NCI-H1417 treated with DMSO at 0.1 percent for 48 hours (cell line): Measurements from ENCODE around the gene ACSL3.

Experiments used
- DNase-seq: peaks from one replicate; lab custom pipeline; 2025; lab: John Stamatoyannopoulos, UW

Gene ACSL3

DNA sequence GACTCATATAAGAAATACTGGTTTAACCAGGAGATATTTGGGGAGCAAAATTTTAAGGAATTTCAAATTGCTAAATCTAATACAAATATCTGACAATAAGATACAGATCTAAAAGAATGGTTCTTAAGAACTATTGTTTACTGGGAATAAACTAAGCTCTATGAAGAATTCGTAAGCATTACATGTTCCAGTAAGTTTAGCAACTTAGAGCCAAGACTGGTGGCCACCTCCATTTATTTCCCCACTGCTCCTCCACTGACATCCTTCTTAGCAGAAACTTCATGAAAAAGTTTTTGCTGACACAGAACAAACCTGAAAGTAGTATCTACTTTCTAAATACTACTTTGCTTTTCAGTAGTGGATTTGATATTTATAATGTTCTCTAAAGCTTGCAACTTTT, 83.0 kb downstream of the ACSL3 start:
- no peak for DNase-seq

DNA sequence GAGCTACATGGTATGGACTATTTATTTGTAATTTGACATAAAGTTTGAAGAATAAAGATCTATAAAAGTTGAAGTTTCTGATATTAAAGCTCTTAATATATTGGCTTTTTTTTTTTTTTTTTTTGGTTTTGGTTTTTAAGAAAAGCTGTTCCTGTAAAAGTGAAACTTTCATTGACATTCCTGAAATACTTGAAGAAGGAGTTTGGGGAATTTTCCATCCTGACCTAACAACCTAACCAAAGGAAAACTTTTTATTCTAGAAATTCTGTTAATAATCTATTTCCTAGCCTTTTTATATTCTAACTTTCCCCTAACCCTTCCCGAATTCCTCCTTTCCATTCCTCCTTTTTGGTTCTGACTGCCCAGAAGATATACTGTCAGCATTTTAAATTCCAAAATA, 83.7 kb downstream of the ACSL3 start:
- no peak for DNase-seq

DNA sequence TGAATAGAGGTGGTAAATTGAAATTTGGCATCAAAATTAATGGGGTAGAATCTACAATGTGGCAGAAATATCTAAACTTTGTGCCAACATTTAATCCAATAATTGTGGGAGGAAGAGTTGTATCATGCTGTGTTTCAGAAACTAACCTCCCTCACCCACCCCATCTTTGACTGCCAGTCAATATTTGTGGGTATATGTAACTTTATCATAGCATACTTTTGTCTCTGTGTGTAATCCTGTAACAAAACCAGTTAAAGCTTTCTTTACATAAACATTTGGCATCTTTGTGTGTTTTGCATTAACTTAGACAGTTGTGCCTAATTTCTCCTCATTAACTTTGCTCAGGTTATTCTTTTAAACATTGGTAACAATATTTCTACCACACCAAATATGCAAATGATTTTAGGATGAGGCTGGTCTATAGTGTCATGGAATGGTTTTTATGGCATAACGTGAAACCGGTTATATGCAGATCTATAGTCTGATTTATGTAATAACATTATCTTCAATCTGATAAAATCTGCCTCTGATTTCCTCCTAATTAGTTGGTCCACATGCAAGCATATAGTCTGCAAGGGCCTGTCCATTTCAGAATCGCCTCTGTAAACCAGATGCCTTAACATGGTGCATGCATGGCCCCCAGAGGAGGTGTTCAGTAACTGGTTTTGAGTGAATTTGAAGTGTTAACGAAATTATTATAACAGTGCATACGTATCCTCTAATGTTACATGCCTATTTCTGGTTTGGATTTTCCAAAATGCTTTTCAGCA, 84.3 kb downstream of the ACSL3 start:
- DNase-seq: no peak

DNA sequence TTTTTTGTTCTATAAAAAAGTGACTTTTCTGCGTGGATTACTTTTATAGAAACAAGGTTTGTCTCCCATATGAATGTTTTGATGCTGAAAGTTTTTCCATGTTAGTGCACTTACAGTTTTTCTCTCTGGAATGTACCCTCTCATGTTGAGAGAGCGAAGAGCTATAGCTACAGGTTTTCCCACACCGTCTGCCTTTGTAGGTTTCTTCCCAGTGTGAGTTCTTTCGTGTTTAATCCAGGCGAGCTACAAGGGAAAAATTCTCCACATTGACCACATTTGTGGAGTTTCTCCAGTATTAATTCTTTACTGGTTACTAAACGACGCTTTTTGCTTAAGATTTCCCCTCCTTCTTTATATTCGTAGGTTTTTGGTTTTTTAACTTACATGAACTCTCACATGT, 85.1 kb downstream of the ACSL3 start:
- no peak for DNase-seq

DNA sequence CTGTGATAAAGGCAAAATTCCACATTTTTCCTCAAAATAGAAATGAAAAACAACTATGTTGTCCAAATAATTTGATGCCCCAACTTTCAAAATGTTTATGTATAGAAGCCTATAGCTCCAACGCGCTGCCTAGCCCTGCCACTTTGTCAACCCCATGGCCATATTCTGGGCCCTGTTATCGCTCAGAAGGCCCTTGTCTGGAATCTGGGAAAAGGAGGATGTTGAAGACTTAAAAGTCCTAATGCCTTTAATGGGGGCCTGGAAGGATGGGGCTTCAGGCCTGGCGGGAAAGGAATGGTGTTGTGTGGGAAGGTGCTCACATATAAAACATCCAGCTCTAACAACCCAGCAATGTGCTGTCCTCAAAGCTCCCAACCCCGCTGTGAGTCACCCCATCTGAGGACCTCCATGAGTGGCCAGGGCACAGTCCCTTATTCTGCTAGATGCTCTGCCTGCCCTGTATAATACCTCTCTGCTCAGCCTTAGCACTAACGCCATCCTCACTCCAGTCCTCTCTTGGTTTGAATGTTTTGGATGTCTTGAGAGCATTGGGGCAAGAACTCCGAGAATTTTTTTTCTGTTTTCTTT, 86.0 kb downstream of the ACSL3 start:
- no peak for DNase-seq

DNA sequence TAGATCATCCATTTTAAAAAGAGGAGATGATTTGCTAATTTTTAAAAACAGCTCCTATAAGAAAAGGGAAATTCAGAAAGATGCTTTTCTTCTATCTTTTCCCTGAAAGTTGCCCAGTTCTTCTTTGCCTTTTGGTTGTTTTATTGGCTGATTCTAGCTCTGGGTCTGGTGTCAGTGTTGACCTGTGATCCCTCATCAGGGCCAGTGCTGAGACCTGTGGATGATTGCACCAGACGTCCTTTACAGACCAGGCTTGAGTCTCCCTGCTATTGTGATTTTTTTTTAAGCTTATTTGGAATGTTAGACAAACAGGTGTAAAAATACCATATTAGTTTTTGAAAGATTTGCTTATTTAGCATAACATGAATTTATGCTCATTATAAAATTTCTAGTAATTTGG, 88.2 kb downstream of the ACSL3 start:
- DNase-seq: no peak

DNA sequence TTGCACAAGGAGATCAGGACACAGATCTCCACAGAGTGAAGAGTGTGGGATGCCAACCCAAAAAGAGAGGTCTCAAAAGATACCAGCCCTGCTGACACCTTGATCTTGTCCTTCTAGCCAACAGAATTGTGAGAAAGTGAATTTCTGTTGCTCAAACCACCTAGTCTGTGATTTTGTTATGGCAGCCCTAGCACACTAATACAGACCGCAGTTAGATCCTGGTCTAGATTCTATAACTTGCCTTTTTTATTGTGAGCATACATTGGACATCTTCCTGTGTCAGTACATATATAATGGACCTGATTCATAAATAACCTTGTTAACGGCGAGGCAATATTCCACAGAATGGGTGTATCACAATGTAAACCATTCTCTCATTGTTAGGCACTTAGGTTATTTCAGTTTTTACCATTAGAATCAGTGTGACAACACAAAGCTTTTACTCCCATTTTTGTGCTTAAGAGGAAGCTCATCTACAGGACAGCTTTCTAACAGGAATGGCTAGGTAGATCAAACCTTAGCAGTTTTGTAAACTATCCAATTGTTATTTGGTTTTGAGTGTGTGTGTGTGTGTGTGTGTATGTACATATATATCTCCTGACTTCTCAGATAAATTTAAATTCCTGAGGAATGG, 89.0 kb downstream of the ACSL3 start:
- DNase-seq: no peak

DNA sequence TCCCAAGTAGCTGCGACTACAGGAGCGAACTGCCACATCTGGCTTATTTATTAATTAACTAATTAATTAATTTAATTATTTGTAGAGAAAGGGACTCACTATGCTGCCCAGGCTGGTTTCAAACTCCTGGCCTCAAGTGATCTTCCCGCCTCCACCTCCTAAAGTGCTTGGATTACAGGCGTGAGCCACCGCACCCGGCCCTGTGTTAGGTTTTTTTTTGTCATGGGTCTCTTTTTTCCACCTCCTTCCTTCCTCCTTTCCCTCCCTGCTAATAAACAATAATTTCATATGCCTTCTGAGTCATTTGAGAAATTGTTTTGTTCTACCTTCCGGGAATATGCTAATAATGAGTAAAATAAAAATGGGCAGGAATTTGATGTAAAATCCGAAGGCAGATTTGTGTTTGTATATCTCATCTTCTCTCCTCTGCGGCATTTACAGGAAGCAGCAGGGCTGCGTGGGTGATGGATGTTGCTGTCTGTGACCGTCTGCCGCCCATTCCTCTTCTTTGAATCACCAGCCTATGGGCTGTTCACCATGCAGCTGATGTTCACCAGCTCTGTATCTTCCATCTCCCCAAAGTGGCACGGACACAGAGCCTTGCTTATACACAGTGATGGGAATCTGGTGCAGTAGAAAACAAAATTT, 89.9 kb downstream of the ACSL3 start:
- DNase-seq: no peak

DNA sequence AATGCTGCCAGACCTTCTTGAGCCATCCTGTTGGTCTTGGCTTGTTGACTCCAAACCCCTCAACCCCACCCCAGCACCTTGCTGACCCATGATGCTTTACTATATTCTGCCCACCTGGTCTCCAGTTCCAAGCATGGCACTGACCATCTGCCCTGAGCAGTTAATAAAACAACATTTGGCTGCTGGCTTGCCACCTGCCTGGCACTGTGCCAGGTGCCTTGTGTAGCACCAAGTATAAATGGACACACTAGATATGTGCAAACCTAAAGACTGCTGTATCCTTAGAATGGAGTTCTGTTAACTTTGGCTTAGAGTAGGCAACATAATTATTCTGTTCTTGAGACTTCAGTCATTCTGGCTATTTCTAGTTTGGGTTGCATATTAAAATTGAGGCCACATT, 91.4 kb downstream of the ACSL3 start:
- no peak for DNase-seq

DNA sequence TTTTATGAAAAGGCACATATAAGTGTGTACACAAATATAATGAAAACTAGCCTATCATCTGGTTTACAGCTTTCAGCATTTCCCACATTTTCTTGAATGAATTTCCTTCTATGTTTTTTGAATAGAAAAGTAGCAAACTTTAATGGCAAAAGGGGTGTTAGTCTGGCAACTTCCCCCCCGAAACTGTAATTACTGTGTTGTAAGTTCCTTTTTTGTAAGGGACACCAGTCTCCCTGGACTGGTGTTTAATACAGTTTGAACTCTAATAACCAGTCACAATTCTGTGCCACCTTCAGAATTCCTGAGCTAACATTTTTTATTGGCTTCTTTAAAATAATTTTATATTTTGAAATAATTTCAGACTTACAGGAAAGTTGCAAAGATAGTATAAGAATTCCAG, 94.2 kb downstream of the ACSL3 start:
- DNase-seq: no peak

DNA sequence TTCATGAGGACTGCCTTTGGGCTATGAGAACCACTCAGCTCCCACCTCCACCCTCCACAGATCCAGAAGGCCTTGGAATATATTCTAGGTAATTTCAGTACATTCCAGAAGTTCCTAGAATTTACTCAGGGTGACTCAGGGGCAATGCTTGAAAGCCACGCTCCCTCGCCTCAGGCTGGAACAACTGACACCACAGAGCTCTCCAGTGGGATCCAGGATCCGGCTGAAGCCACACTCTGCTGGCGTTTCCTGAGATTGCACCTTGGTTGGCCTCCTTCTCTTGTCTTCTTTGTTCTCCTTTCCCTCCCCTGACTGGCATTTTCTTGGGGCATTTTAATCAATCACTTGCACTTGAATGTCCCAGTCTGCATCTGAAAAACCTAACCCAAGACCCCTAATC, 98.5 kb downstream of the ACSL3 start:
- no peak for DNase-seq

DNA sequence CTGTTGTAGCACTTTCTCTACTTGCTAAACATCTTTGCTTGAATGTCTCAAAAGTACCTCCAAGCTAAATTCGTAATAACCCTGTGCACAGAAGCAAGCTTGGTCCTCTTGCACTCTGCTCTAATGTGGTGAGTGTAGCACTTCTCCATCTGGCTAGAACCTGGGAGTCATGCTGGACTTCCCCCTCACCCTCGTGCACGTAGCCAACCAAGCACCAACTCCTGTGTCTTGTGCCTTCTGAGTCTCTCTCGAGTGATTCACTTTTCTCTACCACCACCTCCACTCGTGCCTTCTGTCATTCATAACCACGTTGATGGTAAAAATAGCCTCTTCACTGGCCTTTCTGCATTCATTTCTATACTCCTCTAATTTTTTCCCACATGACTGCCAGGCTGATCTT, 99.3 kb downstream of the ACSL3 start:
- no peak for DNase-seq

DNA sequence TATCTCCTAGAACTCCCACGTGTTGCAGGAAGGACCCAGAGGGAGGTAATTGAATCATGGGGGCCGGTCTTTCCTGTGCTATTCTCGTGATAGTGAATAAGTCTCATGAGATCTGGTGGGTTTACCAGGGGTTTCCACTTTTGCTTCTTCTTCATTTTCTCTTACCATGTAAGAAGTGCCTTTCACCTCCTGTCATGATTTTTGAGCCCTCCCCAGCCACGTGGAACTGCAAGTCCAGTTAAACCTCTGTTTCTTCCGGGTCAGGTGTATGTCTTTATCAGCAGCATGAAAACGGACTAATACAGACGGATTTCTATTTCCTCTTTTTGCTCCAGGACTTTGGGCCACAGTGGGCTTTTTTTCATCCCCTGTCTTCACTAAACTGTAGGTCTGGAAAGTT, 102.8 kb downstream of the ACSL3 start:
- DNase-seq: no peak

DNA sequence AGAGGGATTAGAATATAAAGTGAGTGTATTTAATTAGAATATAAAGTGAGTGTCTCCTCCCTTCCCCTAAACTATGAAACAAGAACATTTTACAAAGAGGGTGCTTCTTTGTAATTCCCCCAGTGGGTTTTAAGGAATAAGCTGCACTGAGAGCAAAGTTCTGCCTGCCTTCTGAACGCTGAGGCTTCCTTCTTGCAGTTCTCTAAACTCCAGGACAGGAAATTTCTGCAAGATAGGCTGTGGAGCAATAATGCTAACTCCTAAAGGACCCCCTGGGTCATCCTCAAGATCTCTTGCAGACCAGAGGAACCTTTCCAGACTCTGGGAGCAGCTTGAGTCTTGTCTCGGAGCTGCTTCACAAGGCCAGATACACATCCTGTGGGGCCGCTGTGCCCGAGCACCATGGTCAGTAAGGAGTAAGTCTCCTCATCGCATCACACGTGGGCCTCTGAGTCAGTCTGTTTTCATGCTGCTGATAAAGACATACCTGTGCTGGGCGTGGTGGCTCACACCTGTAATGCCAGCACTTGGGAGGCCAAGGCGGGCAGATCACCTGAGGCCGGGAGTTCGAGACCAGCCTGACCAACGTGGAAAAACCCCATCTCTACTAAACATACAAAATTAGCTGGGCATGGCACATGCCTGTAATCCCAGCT, 103.7 kb downstream of the ACSL3 start:
- DNase-seq: no peak

DNA sequence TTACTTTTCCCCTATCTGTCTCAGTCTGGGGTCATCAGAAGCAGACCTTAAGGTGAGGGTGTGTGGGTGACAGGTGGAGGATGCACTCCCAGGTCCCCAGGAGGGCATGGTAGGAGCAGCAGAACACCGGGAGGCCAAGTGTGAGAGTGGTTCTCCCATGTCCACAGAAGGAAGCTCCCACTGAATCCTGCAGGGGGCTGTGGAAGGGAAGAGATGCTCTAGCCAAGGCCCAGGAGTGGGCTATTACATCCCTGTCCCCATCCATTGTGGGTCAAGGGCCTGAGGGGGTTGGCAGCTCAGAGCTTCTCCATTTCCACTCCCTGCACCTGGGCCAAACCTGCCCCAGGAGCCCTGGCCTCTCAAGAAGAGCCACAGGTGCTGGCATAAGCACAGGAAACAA, 104.7 kb downstream of the ACSL3 start:
- DNase-seq: no peak

DNA sequence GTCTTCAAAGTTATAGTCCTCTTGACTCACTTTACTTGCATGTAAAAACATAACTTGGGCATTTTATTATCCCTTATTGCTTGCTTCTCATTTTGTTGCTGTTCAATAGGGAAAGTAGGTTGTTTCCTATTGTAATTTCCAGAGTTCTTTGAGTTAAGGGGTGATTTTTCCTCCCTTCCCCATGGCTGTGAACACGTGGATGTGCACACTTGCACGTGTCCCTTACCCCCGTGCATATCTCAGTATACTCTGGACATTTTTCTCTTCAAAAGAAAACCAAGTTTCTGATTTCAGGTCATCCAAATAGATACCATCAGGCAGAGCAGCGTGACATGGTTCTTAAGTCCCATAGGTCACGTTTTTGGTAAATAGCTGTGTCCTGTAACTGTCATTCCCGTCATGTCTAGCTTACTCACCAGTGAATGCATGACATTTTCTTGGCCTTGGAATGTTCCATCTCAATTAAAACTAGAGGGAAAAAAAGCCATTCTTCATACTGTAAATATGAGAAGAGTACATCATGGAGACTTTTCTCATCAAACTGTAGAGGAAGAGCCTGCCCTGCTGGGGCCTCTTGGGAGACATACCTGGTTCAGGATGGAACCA, 107.8 kb downstream of the ACSL3 start:
- no peak for DNase-seq

DNA sequence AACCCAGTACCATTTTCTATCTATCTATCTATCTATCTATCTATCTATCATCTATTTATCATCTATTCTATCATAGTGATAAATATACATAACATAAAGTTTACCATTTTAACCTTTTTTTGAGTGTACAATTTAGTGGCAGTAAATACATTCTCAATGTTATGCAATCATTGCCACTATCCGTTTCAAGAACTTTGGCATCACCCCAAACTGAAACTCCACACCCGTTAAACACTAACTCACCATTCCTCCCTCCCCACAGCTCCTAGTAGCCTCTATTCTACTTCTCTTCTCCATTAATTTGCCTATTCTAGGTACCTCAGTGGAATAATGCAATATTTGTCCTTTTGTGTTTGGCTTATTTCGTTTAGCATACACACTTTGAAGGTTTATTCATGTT, 108.7 kb downstream of the ACSL3 start:
- no peak for DNase-seq

DNA sequence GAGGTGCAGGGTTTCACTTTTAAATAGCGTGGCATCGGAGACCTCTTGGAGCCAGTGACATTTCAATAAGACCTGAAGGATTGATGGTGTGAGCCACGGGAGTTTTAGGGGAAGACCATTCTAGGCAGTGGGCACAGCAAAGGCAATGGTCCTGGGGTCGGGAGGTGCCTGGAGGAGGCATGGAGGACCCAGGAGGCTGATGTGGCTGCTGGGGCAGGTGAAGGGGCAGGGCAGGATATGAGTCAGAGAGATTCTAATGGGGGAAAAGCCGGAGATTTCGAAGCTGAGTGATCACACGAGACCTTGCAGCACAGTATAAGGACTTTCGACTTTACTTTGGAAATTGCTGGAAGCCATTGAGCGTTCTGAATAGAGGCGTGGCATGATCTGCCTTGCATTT, 111.6 kb downstream of the ACSL3 start:
- DNase-seq: no peak

DNA sequence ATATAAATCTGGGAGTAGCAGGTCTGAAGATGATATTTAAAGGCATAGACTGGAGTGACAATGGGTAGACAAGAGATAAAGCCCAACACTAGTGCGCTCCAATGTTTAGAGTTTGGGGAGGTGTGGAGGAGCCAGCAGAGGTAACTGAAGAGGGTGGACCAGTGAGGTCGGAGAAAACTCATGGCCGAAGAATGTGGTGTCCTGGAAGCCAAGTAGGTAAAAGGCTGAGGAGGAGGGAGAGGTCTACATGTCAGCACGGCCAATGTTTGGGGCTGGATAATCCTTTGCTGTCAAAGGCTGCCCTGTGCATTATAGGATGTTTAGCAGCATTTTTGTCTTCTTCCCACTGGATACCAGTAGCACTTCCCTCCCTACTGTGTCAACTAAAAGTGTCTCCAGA, 112.4 kb downstream of the ACSL3 start:
- no peak for DNase-seq

DNA sequence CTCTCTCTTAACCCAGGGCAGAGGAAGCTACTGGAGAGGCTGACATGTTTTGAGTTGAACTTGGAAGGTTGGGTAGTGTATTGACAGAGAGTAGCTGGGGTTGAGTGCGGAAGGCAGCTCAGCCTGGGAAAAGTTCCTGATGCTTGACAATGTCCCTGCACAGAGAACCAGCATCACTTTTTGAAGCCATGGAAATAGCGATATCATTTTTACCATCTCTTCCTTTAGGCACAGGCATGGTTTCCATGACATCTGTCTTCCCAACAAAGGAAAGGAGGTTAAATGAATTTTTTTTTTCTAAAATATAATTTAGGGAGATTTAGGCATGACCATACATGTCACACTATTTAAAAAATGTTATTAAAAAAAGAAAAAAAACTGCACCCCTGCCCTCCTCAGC, 112.9 kb downstream of the ACSL3 start:
- DNase-seq: no peak

DNA sequence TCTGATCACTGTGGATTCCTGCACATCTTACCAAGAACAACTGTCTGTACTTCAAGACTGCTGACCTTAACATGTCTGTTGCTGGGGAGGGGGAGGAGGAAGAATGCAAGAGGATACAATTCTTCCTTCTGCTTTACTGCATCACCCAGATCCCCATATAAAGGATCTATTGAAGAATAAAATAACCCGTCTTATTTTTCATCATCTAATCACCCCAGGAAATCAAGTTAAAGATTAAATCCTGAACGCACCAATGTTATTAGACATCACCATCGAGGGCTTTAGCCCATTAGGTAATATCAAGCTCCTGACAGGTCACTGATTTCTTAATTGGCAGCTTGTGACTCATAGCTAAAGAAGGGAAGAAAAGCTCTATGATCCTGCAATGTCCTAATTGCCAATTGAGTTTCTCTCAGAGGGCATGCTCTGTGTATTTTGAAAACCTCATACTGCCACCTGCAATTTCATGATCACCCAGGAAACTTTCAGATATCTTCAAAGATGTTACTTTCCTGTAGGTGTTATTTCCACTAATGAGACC, 115.8 kb downstream of the ACSL3 start:
- DNase-seq: no peak

DNA sequence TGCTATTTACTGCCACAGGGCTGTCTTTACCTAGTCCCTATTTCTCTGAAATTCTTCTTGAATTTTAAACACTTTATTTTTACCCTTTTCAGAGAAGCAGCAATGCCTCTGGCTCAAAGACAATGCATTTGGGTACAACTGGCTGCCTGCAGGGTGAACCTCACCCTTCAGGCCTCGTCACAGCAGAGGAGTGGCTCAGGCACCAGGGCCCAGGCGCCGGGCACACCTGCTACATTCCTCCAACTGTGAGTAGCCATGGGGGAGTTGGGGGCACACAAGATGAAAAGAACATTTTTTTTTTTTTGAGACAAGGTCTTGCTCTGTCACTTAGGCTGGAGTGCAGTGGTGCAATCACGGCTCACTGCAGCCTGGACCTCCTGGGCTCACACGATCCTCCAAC, 116.3 kb downstream of the ACSL3 start:
- no peak for DNase-seq
